AG04450 (cell line): ENCODE data around the gene KCNJ9. TPM values are rescaled to one million over a fixed set of nuclear protein-coding genes. Genes with fewer than 3 reads are reported as not detected.
"Not testable (repeated sequence)": the region's sequence is repeated elsewhere in the genome, so short reads cannot be mapped to it uniquely, and the experiment has no call there.

Experiments used
- CTCF ChIA-PET: fragments of 300-600, 350-600 bp; formaldehyde crosslinking; extraction: SDS; loops from one replicate; lab custom pipeline; 2022; ENCODE audit warnings: antibody characterized with exemption, inconsistent platforms; lab: Charles Lee
- POLR2A ChIA-PET: fragments of 350-600 bp; formaldehyde crosslinking; extraction: SDS; loops from one replicate; lab custom pipeline; 2021; ENCODE audit warnings: antibody characterized with exemption, inconsistent platforms; lab: Yijun Ruan, JAX
- DNase-seq: peaks from one replicate; pipeline ENCODE4 v3.0.0-alpha.2; 2011; ENCODE audit warnings: low read depth, low spot score
- H3K27ac ChIP-seq: one replicate; pipeline ENCODE4 v1.5.1; 2012; ENCODE audit warnings: low read depth, low read length, control low read depth
- H3K27me3 ChIP-seq: one replicate; pipeline ENCODE4 v1.6.0; 2012; ENCODE audit warnings: low read length; ENCODE audit not compliant: control insufficient read depth, insufficient read depth
- H3K4me3 ChIP-seq: 2 replicates; pipeline ENCODE4 v1.5.1; 2011; ENCODE audit warnings: mild to moderate bottlenecking, low read depth, low read length, control low read depth
- H3K9me3 ChIP-seq: 2 replicates; pipeline ENCODE4 v1.5.1; 2012; ENCODE audit warnings: low read length; ENCODE audit not compliant: control insufficient read depth, insufficient read depth
- polyA plus RNA-seq: library from polyadenylated mRNA; depleted of rRNA; stranded (reverse); fragments of >200 nt; gene quantifications from 2 replicates; pipeline ENCODE4 v1.2.3, GENCODE V29; 2011
- TF ChIP-seq, protein P1 (sequence below): IDR thresholded peaks from 2 replicates; pipeline ENCODE4 v1.5.1; 2011; ENCODE audit warnings: low read depth, low read length, control low read depth, inconsistent platforms

Gene KCNJ9
- polyA plus RNA-seq, 1 experiment = not detected

DNA sequence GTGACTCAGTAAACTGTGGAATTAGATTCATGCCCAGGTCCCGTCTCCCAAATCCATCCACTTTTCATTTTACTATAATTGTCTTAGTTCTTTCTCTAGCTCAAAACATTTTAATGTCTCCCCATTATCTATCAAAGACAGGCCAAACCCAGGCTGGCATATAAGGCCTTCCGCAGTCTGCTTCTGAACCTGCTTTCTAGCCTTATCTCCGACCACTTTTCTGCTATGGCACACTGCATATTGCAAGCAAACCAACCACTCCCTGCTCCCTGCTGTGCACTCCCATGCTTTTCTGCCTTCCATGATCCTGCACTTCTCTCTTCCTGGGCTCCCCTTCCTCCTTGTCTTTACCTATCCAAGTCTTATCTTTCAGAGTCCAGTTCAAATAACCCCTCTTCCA lies 32.2 kb upstream of the KCNJ9 start:
- CTCF ChIA-PET = interaction anchor here (0.7 to 4.9 kb wide), 5 partner anchors 9 to 45 kb away, joined by 3 to 57 read pairs (median 3); partner anchors contain the start of gene KCNJ9

DNA sequence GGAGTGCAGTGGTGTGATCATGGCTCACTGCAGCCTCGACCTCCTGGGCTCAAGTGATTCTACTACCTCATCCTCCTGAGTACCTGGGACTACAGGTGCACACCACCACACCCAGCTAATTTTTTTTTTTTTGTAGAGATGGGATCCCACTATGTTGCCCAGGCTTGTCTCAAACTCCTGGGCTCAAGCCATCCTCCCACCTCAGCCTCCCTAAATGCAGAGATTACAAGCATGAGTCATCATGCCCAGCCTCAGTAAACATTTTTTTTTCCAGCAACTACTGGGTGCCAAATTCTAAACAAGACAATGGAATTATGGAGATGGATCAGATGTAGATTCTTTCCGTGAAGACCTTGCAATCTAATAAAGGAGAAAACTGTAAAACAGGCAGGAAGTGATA lies 31.2 kb upstream of the KCNJ9 start:
- H3K27me3 ChIP-seq = peaks cover 47% of the 10 kb centered on the region
- CTCF ChIA-PET = interaction anchor here (0.6 kb wide), 1 partner anchor 325 kb away, joined by 3 read pairs; no protein-coding TSS in a partner anchor
- not testable (repeated sequence) for H3K9me3 ChIP-seq, H3K27ac ChIP-seq, DNase-seq, H3K4me3 ChIP-seq
- POLR2A ChIA-PET = interaction anchor here (0.5 kb wide), 1 partner anchor 71 kb away, joined by 5 read pairs; no protein-coding TSS in a partner anchor

More for the DNA sequence above, 32.2 kb upstream of the KCNJ9 start:
- DNase-seq = no peak
- Histone ChIP-seq H3K27ac (no peak overlapping the region), H3K9me3 (no peaks in the 10 kb centered on the region), H3K27me3 (peaks cover 45% of the 10 kb centered on the region), H3K4me3 (no peak overlapping the region)
- POLR2A ChIA-PET = no interaction called here
- TF ChIP-seq, protein P1, sequence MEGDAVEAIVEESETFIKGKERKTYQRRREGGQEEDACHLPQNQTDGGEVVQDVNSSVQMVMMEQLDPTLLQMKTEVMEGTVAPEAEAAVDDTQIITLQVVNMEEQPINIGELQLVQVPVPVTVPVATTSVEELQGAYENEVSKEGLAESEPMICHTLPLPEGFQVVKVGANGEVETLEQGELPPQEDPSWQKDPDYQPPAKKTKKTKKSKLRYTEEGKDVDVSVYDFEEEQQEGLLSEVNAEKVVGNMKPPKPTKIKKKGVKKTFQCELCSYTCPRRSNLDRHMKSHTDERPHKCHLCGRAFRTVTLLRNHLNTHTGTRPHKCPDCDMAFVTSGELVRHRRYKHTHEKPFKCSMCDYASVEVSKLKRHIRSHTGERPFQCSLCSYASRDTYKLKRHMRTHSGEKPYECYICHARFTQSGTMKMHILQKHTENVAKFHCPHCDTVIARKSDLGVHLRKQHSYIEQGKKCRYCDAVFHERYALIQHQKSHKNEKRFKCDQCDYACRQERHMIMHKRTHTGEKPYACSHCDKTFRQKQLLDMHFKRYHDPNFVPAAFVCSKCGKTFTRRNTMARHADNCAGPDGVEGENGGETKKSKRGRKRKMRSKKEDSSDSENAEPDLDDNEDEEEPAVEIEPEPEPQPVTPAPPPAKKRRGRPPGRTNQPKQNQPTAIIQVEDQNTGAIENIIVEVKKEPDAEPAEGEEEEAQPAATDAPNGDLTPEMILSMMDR = no peak

DNA sequence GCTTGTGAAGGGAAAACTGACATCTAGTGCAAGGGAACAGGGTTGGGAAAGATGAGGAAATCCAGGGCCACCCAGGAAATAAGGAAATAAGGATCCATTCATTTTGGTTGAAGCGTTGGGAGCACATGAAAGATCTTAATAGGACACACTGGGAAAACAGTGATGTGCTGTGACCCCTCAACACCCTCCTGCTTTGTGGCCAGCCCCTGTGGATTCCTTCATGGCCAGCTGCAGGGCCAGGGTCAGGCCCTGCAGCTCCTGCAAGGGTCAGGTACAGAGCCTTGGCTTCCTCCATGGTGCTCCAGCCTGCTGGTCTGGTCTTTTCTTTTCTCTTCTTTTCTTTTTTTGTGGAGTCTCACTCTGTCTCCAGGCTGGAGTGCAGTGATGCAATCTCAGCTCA lies 30.7 kb upstream of the KCNJ9 start:
- no peaks in the 10 kb centered on the region for H3K9me3 ChIP-seq
- ChIA-PET POLR2A (interaction anchor here (0.5 kb wide), 1 partner anchor 71 kb away, joined by 5 read pairs; no protein-coding TSS in a partner anchor), CTCF (interaction anchor here (0.6 kb wide), 1 partner anchor 324 kb away, joined by 3 read pairs; no protein-coding TSS in a partner anchor)
- no peak overlapping the region for H3K4me3 ChIP-seq
- TF ChIP-seq, protein P1 = no peak
- DNase-seq = no peak
- H3K27ac ChIP-seq = no peak overlapping the region
- H3K27me3 ChIP-seq = peaks cover 46% of the 10 kb centered on the region

DNA sequence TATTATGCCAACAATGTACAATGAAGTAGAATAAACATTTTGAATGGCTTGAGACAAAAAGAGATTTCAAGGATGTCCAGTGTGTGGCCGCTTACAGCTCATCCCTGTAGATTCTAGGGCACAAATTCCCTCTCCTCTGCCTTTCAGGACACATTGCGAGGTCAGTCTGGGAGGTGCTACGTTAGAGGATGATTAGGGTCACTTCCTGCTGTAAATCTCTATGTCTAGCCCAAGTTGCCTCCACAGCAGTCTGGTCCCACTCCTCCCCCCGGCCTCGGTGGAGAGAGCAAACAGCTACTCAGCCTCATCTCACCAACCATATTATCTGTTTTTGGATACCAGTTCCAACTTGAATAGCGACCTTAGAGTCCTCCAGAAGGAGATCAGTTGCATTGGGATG lies 28.4 kb upstream of the KCNJ9 start:
- POLR2A ChIA-PET = no interaction called here
- no peak for DNase-seq
- Histone ChIP-seq H3K9me3 (no peaks in the 10 kb centered on the region), H3K4me3 (no peak overlapping the region), H3K27ac (no peak overlapping the region), H3K27me3 (peaks cover 45% of the 10 kb centered on the region)
- CTCF ChIA-PET = interaction anchor here (0.6 to 1.3 kb wide), 3 partner anchors 26 to 997 kb away, joined by 3 to 4 read pairs (median 4); no protein-coding TSS in a partner anchor
- TF ChIP-seq, protein P1 = no peak

DNA sequence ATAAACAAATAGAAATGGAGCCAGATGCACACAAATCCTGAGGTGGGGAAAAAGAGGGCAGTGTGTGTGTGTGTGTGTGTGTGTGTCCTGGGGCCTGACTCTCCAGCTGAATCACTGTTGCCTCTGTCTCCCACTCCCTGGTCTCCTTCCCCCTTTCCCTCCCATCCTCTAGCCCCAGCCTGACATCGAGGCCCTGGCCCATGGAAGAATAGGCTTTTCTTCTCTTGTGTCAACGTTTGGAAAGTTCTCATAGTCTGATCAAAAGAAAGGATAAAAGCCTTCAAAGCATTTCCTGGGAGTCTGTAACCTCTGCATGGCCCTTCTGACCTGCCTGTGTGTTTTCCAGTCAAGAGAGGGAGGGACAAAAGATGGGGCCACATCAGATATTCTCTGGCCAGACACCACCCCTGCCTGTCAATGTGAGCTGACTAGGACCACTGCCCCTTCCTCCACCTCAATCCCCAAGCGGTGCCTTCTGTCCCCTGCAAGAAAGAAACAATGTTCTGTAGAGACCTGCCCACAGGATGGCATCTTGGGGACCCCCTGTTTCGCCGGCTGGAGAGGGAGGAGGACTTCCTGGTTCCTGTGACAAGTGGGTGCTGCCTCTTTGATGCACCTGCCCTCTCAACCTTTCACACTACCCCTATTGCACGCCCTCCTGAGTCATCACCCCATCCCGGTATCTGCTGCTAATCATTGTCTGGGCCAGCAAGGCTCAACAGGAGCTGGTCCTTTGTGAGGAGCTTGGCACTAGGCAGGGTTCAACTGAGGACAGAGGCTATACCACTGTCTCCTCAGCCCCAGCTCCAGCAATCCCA lies 27.6 kb upstream of the KCNJ9 start:
- Histone ChIP-seq H3K27ac (no peak overlapping the region), H3K4me3 (no peak overlapping the region), H3K9me3 (no peaks in the 10 kb centered on the region), H3K27me3 (peaks cover 40% of the 10 kb centered on the region)
- CTCF ChIA-PET = interaction anchor here (1.2 to 1.3 kb wide), 2 partner anchors 25 to 32 kb away, joined by 4 read pairs; no protein-coding TSS in a partner anchor
- TF ChIP-seq, protein P1 = no peak
- POLR2A ChIA-PET = no interaction called here
- no peak for DNase-seq
